ENCODE results near the gene EFTUD2.

DNA sequence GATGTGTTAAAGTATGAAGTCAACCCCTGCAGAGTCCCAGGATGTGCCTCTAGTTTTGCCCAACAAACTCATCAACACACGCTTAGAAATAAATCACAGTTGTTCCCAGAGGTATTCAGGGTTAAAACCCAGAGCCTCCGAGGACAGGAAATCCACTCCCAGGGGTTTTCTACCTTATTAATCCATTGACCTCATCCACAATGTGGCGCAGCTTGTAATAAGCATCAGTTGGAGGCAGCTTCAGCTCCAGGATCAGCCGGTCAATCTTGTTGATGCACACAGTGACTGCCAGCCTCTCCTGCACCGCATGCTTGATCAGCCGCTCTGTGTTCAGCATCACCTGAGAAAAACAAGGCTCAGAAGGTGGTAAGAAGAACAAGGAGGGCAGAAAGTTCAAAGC lies 23.5 kb downstream of the EFTUD2 start:
- TF ChIP-seq POLR2A (IDR thresholded peaks at IDR 0.05; ENCODE audit: low read depth, low read length), result no peak
- no peak for TF ChIP-seq POLR2AphosphoS5 (IDR thresholded peaks at IDR 0.05; ENCODE audit: low read depth, low read length)
